HG02798 (cell line): ENCODE measurements around the gene TRPC4AP.
"Not testable (repeated sequence)": the region's sequence is repeated elsewhere in the genome, so short reads cannot be mapped to it uniquely, and the experiment has no call there.

Experiments used
- ATAC-seq: cut with Tn5 transposase; IDR thresholded peaks from one replicate; pipeline ENCODE4 v1.9.1; 2021; ENCODE audit warnings: mild to moderate bottlenecking; ENCODE audit not compliant: unreplicated experiment, poor library complexity

Gene TRPC4AP

GRCh38 chr20:35106827-35107380 is 14.3 kb upstream of the TRPC4AP start:
- no peak for ATAC-seq

GRCh38 chr20:35104685-35105295 is 12.2 kb upstream of the TRPC4AP start:
- no peak for ATAC-seq

- no peak for ATAC-seq
Measured at GRCh38 chr20:35101620-35102019, 9.0 kb upstream of the TRPC4AP start.

- ATAC-seq = no peak
Measured at GRCh38 chr20:35093267-35093884, 769 bp upstream of the TRPC4AP start.

GRCh38 chr20:35091816-35092523 is 637 bp downstream of the TRPC4AP start:
- ATAC-seq = peak; percentile 22

- ATAC-seq = no peak
Measured at GRCh38 chr20:35088231-35089145, 4.1 kb downstream of the TRPC4AP start.

GRCh38 chr20:35087791-35088190 is 4.8 kb downstream of the TRPC4AP start:
- no peak for ATAC-seq

GRCh38 chr20:35087355-35087754 is 5.3 kb downstream of the TRPC4AP start:
- no peak for ATAC-seq

GRCh38 chr20:35085477-35086225 is 7.0 kb downstream of the TRPC4AP start:
- no peak for ATAC-seq

GRCh38 chr20:35084998-35085397 is 7.6 kb downstream of the TRPC4AP start:
- no peak for ATAC-seq

GRCh38 chr20:35080348-35080642 is 12.3 kb downstream of the TRPC4AP start:
- ATAC-seq = not testable (repeated sequence)

GRCh38 chr20:35079472-35080347 is 12.9 kb downstream of the TRPC4AP start:
- no peak for ATAC-seq

GRCh38 chr20:35077872-35078271 is 14.7 kb downstream of the TRPC4AP start:
- no peak for ATAC-seq

GRCh38 chr20:35077341-35077740 is 15.3 kb downstream of the TRPC4AP start:
- ATAC-seq = no peak

GRCh38 chr20:35071436-35072153 is 21.0 kb downstream of the TRPC4AP start:
- ATAC-seq = not testable (repeated sequence)

GRCh38 chr20:35066194-35066593 is 26.4 kb downstream of the TRPC4AP start:
- no peak for ATAC-seq

- ATAC-seq = no peak
Measured at GRCh38 chr20:35065181-35065580, 27.4 kb downstream of the TRPC4AP start.

GRCh38 chr20:35063168-35063567 is 29.4 kb downstream of the TRPC4AP start:
- no peak for ATAC-seq
